SH-SY5Y (cell line): ENCODE results near the gene AADACL4.

Experiments used
- GATA2 ChIP-seq: IDR thresholded peaks from 2 replicates; pipeline ENCODE4 v1.6.1; 2011; ENCODE audit warnings: mild to moderate bottlenecking, low read depth, low read length
- GATA3 ChIP-seq: IDR thresholded peaks from 2 replicates; pipeline ENCODE4 v1.6.1; 2011; ENCODE audit warnings: low read depth, mild to moderate bottlenecking, low read length, moderate library complexity

DNA sequence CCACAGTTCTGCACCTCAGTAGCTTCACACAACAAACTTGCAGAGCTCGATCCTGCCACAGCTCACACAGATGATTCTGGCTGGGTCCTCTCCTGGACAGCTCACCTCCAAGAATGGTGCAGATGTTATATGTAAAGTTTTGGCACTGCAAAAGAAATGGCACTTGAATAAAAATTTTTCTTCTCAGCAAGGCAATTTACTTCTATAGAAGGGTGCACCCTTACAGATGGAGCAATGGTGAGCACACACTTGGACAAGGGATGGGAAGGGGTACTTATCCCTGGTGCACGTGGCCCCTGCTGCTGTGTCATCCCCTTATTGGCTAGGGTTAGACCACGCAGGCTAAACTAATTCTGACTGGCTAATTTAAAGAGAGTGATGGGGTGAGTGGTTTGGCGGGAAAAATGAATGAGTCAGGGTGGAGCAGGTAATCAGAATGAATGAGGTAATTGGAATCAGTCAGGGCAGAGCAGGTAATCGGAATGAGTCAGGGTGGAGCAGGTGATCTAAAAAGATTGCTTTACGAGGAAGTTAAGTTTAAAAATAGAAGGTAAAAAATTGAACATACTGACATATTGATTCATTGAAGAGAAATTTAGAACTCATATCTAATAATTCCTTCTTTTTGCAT, 60.1 kb downstream of the AADACL4 start:
- TF ChIP-seq GATA2 (no peak), GATA3 (no peak)
